Left lung (tissue), 10 donors: ENCODE results near the gene SLC28A3. TPM values are rescaled to one million over a fixed set of nuclear protein-coding genes. Genes with fewer than 3 reads are reported as not detected.
A peak's percentile ranks its signal among the peaks of the same experiment; 100 is the strongest.

Experiments used
- ATAC-seq: fragments of 200-7000 bp; cut with Tn5 transposase; one replicate; pipeline ENCODE4 v1.9.1; 2020; ENCODE audit warnings: moderate library complexity
- DNase-seq, 4 donors: peaks; one replicate each; pipeline ENCODE4 v3.0.0-alpha.2; 2013 to 2020
- H3K27ac ChIP-seq, 2 donors: fragments of 200-600 bp; sonication (generic) in 1 of 2; one replicate each; pipeline versions ENCODE4 v1.5.0 to v1.8.0; 2020 to 2021
- H3K27me3 ChIP-seq, 2 donors: fragments of 200-600 bp; sonication (generic) in 1 of 2; one replicate each; pipeline versions ENCODE4 v1.5.0 to v1.8.0; 2020 to 2021
- H3K36me3 ChIP-seq, 2 donors: fragments of 200-600 bp; sonication (generic) in 1 of 2; one replicate each; pipeline versions ENCODE4 v1.5.0 to v1.8.0; 2020 to 2021
- H3K4me1 ChIP-seq, 2 donors: fragments of 200-600 bp; one replicate each; pipeline ENCODE4 v1.8.0; 2021
- H3K4me3 ChIP-seq, 2 donors: fragments of 200-600 bp; sonication (generic) in 1 of 2; one replicate each; pipeline versions ENCODE4 v1.5.0 to v1.8.0; 2020 to 2021; ENCODE audit warnings: mild to moderate bottlenecking in 1 of 2
- H3K9me3 ChIP-seq, 2 donors: fragments of 200-600 bp; sonication (generic) in 1 of 2; one replicate each; pipeline versions ENCODE4 v1.5.0 to v1.8.0; 2020 to 2021
- CTCF ChIP-seq, 2 donors: fragments of 200-600 bp; sonication (generic) in 1 of 2; IDR thresholded peaks; one replicate each; pipeline versions ENCODE4 v1.5.0 to v1.8.0; 2021; ENCODE audit warnings: antibody characterized with exemption in 2 of 2
- intact Hi-C, 2 donors: fragments of 100-400 bp; cut with DNase I; formaldehyde crosslinking; loops; one replicate each; pipeline versions ENCODE4 v1.11.2 to v1.14.2; 2022
- polyA plus RNA-seq, 6 donors: library from polyadenylated mRNA; unstranded; fragments of 120-200 nt; gene quantifications; one replicate each; pipeline ENCODE4 v1.2.1, GENCODE V29; 2013; ENCODE audit not compliant: insufficient read length in 6 of 6
- total RNA-seq, 2 donors: library from RNA; stranded (reverse); fragmentation: NEBNext Ultra II Directional; extraction: Animal tissue kit (Norgen Biotek cat#: 25700); gene quantifications; one replicate each; pipeline ENCODE4 v1.2.1, GENCODE V29; 2021
- donor health status: DM: no; HTN: yes; CAD: no.
- donor health status: DM: no; HTN: no; CAD: no.

The SLC28A3 gene
- total and polyA plus RNA-seq, 8 donors, result 0.23 to 1.5 (median 0.30) TPM

GRCh38 chr9:84343111-84343521, 2.6 kb upstream of the SLC28A3 start:
- DNase-seq, result no peak
- no peak for ATAC-seq
- no peak overlapping the region for H3K4me3 ChIP-seq
- TF ChIP-seq CTCF (IDR thresholded peaks at IDR 0.05), result no peak
- H3K27ac ChIP-seq, result no peak overlapping the region
- H3K36me3 ChIP-seq, result no peaks in the 10 kb centered on the region
- intact Hi-C loops, result no loop called here
- H3K27me3 ChIP-seq, result no peaks in the 10 kb centered on the region
- no peaks in the 10 kb centered on the region for H3K9me3 ChIP-seq
- no peaks in the 10 kb centered on the region for H3K4me1 ChIP-seq

GRCh38 chr9:84339962-84340361, 596 bp downstream of the SLC28A3 start:
- intact Hi-C loops, result no loop called here
- DNase-seq (peak in 1 of 4 donors; percentile 7), ATAC-seq (peak; percentile 65)

GRCh38 chr9:84339503-84339902, 1.1 kb downstream of the SLC28A3 start:
- no peak for TF ChIP-seq CTCF (IDR thresholded peaks at IDR 0.05)
- H3K36me3 ChIP-seq, result no peaks in the 10 kb centered on the region
- no peaks in the 10 kb centered on the region for H3K27me3 ChIP-seq
- intact Hi-C loops, result no loop called here
- no peaks in the 10 kb centered on the region for H3K9me3 ChIP-seq
- peak; percentile 78 for ATAC-seq
- no peaks in the 10 kb centered on the region for H3K4me1 ChIP-seq
- no peak overlapping the region for H3K4me3 ChIP-seq
- H3K27ac ChIP-seq, result no peak overlapping the region
- DNase-seq, result peak in 1 of 4 donors; percentile 34

More at GRCh38 chr9:84339962-84340361, 596 bp downstream of the SLC28A3 start:
- TF ChIP-seq CTCF (IDR thresholded peaks at IDR 0.05), result no peak
- no peaks in the 10 kb centered on the region for H3K36me3 ChIP-seq
- no peaks in the 10 kb centered on the region for H3K9me3 ChIP-seq
- H3K4me1 ChIP-seq, result no peaks in the 10 kb centered on the region
- H3K4me3 ChIP-seq, result no peak overlapping the region
- H3K27ac ChIP-seq, result no peak overlapping the region
- no peaks in the 10 kb centered on the region for H3K27me3 ChIP-seq

GRCh38 chr9:84338792-84339191, 1.8 kb downstream of the SLC28A3 start:
- Histone ChIP-seq H3K27ac (no peak overlapping the region), H3K4me3 (no peak overlapping the region), H3K36me3 (no peaks in the 10 kb centered on the region), H3K27me3 (no peaks in the 10 kb centered on the region), H3K9me3 (no peaks in the 10 kb centered on the region), H3K4me1 (no peaks in the 10 kb centered on the region)
- intact Hi-C loops, result no loop called here
- no peak for TF ChIP-seq CTCF (IDR thresholded peaks at IDR 0.05)
- DNase-seq, result no peak
- no peak for ATAC-seq

GRCh38 chr9:84337252-84337651, 3.3 kb downstream of the SLC28A3 start:
- TF ChIP-seq CTCF (IDR thresholded peaks at IDR 0.05), result no peak
- ATAC-seq (no peak), DNase-seq (no peak)
- intact Hi-C loops, result no loop called here
- Histone ChIP-seq H3K27me3 (no peaks in the 10 kb centered on the region), H3K4me3 (no peak overlapping the region), H3K9me3 (no peaks in the 10 kb centered on the region), H3K36me3 (no peaks in the 10 kb centered on the region), H3K4me1 (no peaks in the 10 kb centered on the region), H3K27ac (no peak overlapping the region)
